ENCODE data around the gene FOXD1.
A peak's percentile ranks its signal among the peaks of the same experiment; 100 is the strongest.
"Not testable (repeated sequence)": the region's sequence is repeated elsewhere in the genome, so short reads cannot be mapped to it uniquely, and the experiment has no call there.

Gene FOXD1

GRCh38 chr5:73464016-73464745, 15.6 kb upstream of the FOXD1 start:
- no peak for DNase-seq (ENCODE audit: low read depth, low spot score)

GRCh38 chr5:73460133-73460532, 11.6 kb upstream of the FOXD1 start:
- no peak for DNase-seq (ENCODE audit: low read depth, low spot score)

- DNase-seq (ENCODE audit: low read depth, low spot score) = peak; percentile 17
Observed at GRCh38 chr5:73459366-73459765, 10.8 kb upstream of the FOXD1 start.

GRCh38 chr5:73456462-73456861, 7.9 kb upstream of the FOXD1 start:
- not testable (repeated sequence) for DNase-seq (ENCODE audit: low read depth, low spot score)

- DNase-seq (ENCODE audit: low read depth, low spot score) = peak; percentile 79
Observed at GRCh38 chr5:73454379-73455036, 5.9 kb upstream of the FOXD1 start.

GRCh38 chr5:73452215-73452614, 3.6 kb upstream of the FOXD1 start:
- no peak for DNase-seq (ENCODE audit: low read depth, low spot score)

- peak; percentile 86 for DNase-seq (ENCODE audit: low read depth, low spot score)
Observed at GRCh38 chr5:73451224-73452130, 2.9 kb upstream of the FOXD1 start.

- no peak for DNase-seq (ENCODE audit: low read depth, low spot score)
Observed at GRCh38 chr5:73450672-73451223, 2.2 kb upstream of the FOXD1 start.

- peak; percentile 7 for DNase-seq (ENCODE audit: low read depth, low spot score)
Observed at GRCh38 chr5:73450137-73450536, 1.6 kb upstream of the FOXD1 start.

GRCh38 chr5:73447530-73448462, 781 bp downstream of the FOXD1 start:
- DNase-seq (ENCODE audit: low read depth, low spot score) = peak; percentile 77

- DNase-seq (ENCODE audit: low read depth, low spot score) = peak; percentile 63
Observed at GRCh38 chr5:73446631-73447529, 1.7 kb downstream of the FOXD1 start.

- peak; percentile 3 for DNase-seq (ENCODE audit: low read depth, low spot score)
Observed at GRCh38 chr5:73445665-73446630, 2.6 kb downstream of the FOXD1 start.

- DNase-seq (ENCODE audit: low read depth, low spot score) = no peak
Observed at GRCh38 chr5:73444499-73445438, 3.8 kb downstream of the FOXD1 start.

- DNase-seq (ENCODE audit: low read depth, low spot score) = no peak
Observed at GRCh38 chr5:73443829-73444498, 4.6 kb downstream of the FOXD1 start.

- no peak for DNase-seq (ENCODE audit: low read depth, low spot score)
Observed at GRCh38 chr5:73442996-73443627, 5.5 kb downstream of the FOXD1 start.

GRCh38 chr5:73442231-73442811, 6.3 kb downstream of the FOXD1 start:
- no peak for DNase-seq (ENCODE audit: low read depth, low spot score)

Data from astrocyte of the hippocampus (primary cell).